Ovary (tissue), 3 donors: ENCODE data around the gene MYOZ3.

Experiments
- POLR2A ChIP-seq: fragments of 450-650 bp; IDR thresholded peaks from one replicate; pipeline ENCODE4 v1.6.1; 2017; ENCODE audit warnings: antibody characterized with exemption, mild to moderate bottlenecking, moderate library complexity
- TF ChIP-seq, protein P1 (sequence below), 3 donors: fragments of 450-650 bp in 2 of 3; fragments of 200-600 bp in 1 of 3; IDR thresholded peaks; one replicate each; pipeline versions ENCODE4 v1.5.1 to v1.8.0; 2016 to 2022; ENCODE audit warnings: antibody characterized with exemption in 3 of 3, mild to moderate bottlenecking in 1 of 3
- donor health status: DM: no; HTN: no; CAD: no.

DNA sequence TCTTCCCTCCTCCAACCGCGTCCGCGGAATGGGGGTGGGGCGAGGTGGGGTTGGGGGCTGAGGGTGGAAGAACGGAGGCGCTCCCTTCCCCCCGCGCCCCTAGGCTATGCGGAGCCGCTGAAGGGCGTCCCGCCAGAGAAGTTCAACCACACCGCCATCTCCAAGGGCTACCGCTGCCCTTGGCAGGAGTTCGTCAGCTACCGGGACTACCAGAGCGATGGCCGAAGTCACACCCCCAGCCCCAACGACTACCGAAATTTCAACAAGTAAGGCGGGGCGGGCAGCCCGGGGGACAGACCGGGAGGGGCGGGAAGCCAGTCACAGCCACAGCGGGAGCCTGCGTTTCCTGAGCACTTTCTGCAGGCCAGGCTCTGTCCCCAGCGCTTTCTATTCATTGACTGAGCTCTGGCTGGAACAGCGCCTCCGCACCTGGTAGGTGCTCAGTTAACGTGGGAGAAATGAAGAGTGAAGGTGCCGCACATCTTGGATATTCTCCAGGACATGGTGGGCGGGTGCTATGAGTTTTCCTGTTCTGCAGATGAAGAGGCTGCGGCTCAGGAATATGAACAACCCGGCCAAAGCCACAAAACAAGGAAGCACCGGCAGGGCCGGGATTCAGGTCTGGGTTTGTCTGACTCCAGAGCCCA is 11.3 kb downstream of the MYOZ3 start:
- TF ChIP-seq, protein P1, sequence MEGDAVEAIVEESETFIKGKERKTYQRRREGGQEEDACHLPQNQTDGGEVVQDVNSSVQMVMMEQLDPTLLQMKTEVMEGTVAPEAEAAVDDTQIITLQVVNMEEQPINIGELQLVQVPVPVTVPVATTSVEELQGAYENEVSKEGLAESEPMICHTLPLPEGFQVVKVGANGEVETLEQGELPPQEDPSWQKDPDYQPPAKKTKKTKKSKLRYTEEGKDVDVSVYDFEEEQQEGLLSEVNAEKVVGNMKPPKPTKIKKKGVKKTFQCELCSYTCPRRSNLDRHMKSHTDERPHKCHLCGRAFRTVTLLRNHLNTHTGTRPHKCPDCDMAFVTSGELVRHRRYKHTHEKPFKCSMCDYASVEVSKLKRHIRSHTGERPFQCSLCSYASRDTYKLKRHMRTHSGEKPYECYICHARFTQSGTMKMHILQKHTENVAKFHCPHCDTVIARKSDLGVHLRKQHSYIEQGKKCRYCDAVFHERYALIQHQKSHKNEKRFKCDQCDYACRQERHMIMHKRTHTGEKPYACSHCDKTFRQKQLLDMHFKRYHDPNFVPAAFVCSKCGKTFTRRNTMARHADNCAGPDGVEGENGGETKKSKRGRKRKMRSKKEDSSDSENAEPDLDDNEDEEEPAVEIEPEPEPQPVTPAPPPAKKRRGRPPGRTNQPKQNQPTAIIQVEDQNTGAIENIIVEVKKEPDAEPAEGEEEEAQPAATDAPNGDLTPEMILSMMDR (IDR thresholded peaks at IDR 0.05), result no peak
- no peak for TF ChIP-seq POLR2A
